HepG2 (cell line): ENCODE measurements around the gene SBSN. TPM values are rescaled to one million over a fixed set of nuclear protein-coding genes. Genes with fewer than 3 reads are reported as not detected.

Experiments used
- CEBPZ ChIP-seq: IDR thresholded peaks from 2 replicates; pipeline ENCODE4 v1.6.1; 2012; ENCODE audit warnings: low read length, improper control_type of control experiment
- CENPT ChIP-seq: sonication (generic); formaldehyde crosslinking; IDR thresholded peaks from 2 replicates; pipeline ENCODE4 v1.8.0; 2022; ENCODE audit warnings: low read depth, mild to moderate bottlenecking, moderate library complexity, missing genetic modification reagents
- RORA ChIP-seq: sonication (generic); formaldehyde crosslinking; IDR thresholded peaks from 2 replicates; pipeline ENCODE4 v1.5.0; 2020; ENCODE audit warnings: mild to moderate bottlenecking, missing genetic modification reagents, moderate library complexity
- SALL2 ChIP-seq: sonication (generic); formaldehyde crosslinking; IDR thresholded peaks from 2 replicates; pipeline ENCODE4 v1.8.1; 2023; ENCODE audit warnings: mild to moderate bottlenecking, missing genetic modification reagents, inconsistent platforms
- SUZ12 ChIP-seq: fragments of 150-350 bp; IDR thresholded peaks from 2 replicates; pipeline ENCODE4 v1.6.1; 2014; ENCODE audit warnings: low read depth, low read length
- THYN1 ChIP-seq: sonication (generic); formaldehyde crosslinking; IDR thresholded peaks from 2 replicates; pipeline ENCODE4 v1.8.1; 2023; ENCODE audit warnings: low read depth, mild to moderate bottlenecking, moderate library complexity, missing genetic modification reagents, borderline replicate concordance
- ZHX2 ChIP-seq, 2 experiments: sonication (generic) in 1 of 2; formaldehyde crosslinking in 1 of 2; IDR thresholded peaks; 2 replicates each; pipeline versions ENCODE4 v1.6.1 to v1.9.0; 2014 to 2022; ENCODE audit warnings: antibody characterized with exemption in 1 of 2, borderline replicate concordance in 1 of 2, inconsistent platforms in 1 of 2, low read depth in 1 of 2, missing genetic modification reagents in 1 of 2
- ZNF580 ChIP-seq: IDR thresholded peaks from 2 replicates; pipeline ENCODE4 v1.6.1; 2016; ENCODE audit warnings: low read depth, borderline replicate concordance
- ZSCAN22 ChIP-seq: sonication (generic); formaldehyde crosslinking; IDR thresholded peaks from 2 replicates; pipeline ENCODE4 v1.4.0; 2020; ENCODE audit warnings: mild to moderate bottlenecking, missing genetic modification reagents
- polyA plus RNA-seq, 8 experiments: library from polyadenylated mRNA; depleted of rRNA in 3 of 8; stranded (reverse) in 7 of 8; unstranded in 1 of 8; fragments of >200 nt; fragmentation: Illumina TruSeq in 4 of 8; extraction: Trizol in 4 of 8; gene quantifications; 2 replicates each; pipeline versions ENCODE4 v1.2.1 to v1.2.3, GENCODE V29; 2011 to 2016; ENCODE audit warnings: low read depth in 4 of 8, missing spikeins in 1 of 8, mixed read lengths in 1 of 8; ENCODE audit not compliant: insufficient read depth in 1 of 8
- total RNA-seq, 5 experiments: library from RNA; depleted of rRNA; stranded (reverse); fragments of >200 nt; fragmentation: Illumina TruSeq; extraction: Trizol; gene quantifications; 2 replicates each; pipeline ENCODE4 v1.2.3, GENCODE V29; 2016; ENCODE audit warnings: low read depth in 1 of 5
- TF ChIP-seq, protein P1 (sequence below): sonication (generic); formaldehyde crosslinking; IDR thresholded peaks from 2 replicates; pipeline ENCODE4 v1.4.0; 2020; ENCODE audit warnings: mild to moderate bottlenecking, missing genetic modification reagents
- TF ChIP-seq, protein P2 (sequence below): sonication (generic); formaldehyde crosslinking; IDR thresholded peaks from 2 replicates; pipeline ENCODE4 v1.5.0; 2020; ENCODE audit warnings: missing genetic modification reagents

SBSN gene
- total and polyA plus RNA-seq, 2 of the 13 experiments (the other 11 are each of a cell fraction or from before 2014, with no cell fraction given): not detected

DNA sequence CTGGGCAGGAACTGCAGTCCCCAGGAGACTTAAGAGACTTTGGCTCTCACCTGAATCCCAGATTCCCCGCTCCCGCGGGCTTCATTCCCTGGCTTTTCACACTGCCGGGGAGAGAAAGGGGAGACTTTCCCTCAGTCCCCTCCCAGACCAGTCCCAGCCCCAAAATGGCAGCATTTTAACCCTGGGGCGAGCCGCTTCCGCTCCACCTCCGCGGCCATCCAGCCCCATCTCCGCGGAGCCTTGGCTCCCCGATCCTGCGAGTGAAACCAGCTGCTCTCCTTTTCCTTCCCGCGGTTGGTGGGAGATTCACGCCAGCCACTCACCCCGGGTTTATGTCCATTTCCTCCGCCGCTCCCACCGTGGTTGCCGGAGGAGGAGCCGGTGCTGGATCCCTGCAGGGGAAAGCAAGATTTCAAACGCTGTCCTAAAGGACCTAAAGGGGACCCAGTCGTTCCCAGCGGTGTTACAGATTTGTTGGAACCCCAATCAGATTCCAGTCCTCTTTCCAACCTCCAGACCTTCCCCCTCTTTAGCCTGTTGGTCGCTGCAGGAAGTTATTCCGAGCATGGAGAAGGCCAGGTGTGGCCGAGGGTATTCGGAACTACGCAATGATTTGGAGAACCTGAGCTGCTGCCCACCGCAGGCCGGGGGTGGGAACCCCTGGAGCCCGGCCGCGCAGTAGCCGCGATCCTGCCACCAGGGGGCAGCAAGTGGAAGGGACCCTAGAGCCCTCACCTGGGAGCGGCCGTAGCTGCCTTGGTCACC lies 18.1 kb downstream of the SBSN start (continued):
- TF ChIP-seq, protein P1, sequence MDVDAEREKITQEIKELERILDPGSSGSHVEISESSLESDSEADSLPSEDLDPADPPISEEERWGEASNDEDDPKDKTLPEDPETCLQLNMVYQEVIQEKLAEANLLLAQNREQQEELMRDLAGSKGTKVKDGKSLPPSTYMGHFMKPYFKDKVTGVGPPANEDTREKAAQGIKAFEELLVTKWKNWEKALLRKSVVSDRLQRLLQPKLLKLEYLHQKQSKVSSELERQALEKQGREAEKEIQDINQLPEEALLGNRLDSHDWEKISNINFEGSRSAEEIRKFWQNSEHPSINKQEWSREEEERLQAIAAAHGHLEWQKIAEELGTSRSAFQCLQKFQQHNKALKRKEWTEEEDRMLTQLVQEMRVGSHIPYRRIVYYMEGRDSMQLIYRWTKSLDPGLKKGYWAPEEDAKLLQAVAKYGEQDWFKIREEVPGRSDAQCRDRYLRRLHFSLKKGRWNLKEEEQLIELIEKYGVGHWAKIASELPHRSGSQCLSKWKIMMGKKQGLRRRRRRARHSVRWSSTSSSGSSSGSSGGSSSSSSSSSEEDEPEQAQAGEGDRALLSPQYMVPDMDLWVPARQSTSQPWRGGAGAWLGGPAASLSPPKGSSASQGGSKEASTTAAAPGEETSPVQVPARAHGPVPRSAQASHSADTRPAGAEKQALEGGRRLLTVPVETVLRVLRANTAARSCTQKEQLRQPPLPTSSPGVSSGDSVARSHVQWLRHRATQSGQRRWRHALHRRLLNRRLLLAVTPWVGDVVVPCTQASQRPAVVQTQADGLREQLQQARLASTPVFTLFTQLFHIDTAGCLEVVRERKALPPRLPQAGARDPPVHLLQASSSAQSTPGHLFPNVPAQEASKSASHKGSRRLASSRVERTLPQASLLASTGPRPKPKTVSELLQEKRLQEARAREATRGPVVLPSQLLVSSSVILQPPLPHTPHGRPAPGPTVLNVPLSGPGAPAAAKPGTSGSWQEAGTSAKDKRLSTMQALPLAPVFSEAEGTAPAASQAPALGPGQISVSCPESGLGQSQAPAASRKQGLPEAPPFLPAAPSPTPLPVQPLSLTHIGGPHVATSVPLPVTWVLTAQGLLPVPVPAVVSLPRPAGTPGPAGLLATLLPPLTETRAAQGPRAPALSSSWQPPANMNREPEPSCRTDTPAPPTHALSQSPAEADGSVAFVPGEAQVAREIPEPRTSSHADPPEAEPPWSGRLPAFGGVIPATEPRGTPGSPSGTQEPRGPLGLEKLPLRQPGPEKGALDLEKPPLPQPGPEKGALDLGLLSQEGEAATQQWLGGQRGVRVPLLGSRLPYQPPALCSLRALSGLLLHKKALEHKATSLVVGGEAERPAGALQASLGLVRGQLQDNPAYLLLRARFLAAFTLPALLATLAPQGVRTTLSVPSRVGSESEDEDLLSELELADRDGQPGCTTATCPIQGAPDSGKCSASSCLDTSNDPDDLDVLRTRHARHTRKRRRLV (CRISPR knock-in tag): peak; percentile 47; the same call in 1 of the 2 replicates
- TF ChIP-seq SALL2: no peak
- TF ChIP-seq, protein P2, sequence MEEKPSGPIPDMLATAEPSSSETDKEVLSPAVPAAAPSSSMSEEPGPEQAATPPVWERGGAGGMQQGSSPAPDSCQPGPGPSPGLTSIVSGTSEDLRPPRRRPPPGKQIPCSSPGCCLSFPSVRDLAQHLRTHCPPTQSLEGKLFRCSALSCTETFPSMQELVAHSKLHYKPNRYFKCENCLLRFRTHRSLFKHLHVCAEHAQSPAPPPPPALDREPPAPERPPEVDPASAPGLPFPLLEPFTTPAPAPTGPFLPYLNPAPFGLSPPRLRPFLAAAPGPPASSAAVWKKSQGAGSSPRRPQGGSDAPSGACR (CRISPR knock-in tag): no peak
- no peak for TF ChIP-seq CENPT (CRISPR knock-in tag)
- no peak for TF ChIP-seq ZSCAN22 (CRISPR knock-in tag)
- TF ChIP-seq RORA (CRISPR knock-in tag): no peak
- no peak for TF ChIP-seq ZNF580
- no peak for TF ChIP-seq CEBPZ
- no peak for TF ChIP-seq ZHX2 (IDR thresholded peaks at IDR 0.05; ENCODE audit: low read depth)
- no peak for TF ChIP-seq ZHX2 (CRISPR knock-in tag; IDR thresholded peaks at IDR 0.05; ENCODE audit: borderline replicate concordance)
- TF ChIP-seq SUZ12: no peak
- TF ChIP-seq THYN1: no peak
